Prostate gland (tissue), 2 donors: ENCODE data around the gene TUG1. TPM values are rescaled to one million over a fixed set of nuclear protein-coding genes. Genes with fewer than 3 reads are reported as not detected.

ENCODE experiments used
- DNase-seq: peaks from one replicate; pipeline ENCODE4 v3.0.0-alpha.2; 2019; ENCODE audit warnings: low spot score
- H3K27ac ChIP-seq, 2 donors: fragments of 200-600 bp; sonication (generic); 2 replicates each; pipeline ENCODE4 v1.5.1; 2017 to 2019
- H3K27me3 ChIP-seq: fragments of 200-600 bp; sonication (generic); replicated peaks from 2 replicates; pipeline ENCODE4 v1.5.1; 2019; ENCODE audit not compliant: insufficient read depth
- H3K36me3 ChIP-seq, 2 donors: fragments of 200-600 bp; sonication (generic); 1 replicate in 1 of 2; 2 replicates in 1 of 2; pipeline versions ENCODE4 v1.5.1 to v1.8.1; 2017 to 2019
- H3K4me1 ChIP-seq: fragments of 200-600 bp; sonication (generic); replicated peaks from 2 replicates; pipeline ENCODE4 v1.5.1; 2019
- H3K4me3 ChIP-seq, 2 donors: fragments of 200-600 bp; sonication (generic); 2 replicates each; pipeline ENCODE4 v1.5.1; 2017 to 2019
- H3K9me3 ChIP-seq: fragments of 200-600 bp; sonication (generic); 2 replicates; pipeline ENCODE4 v1.5.1; 2017
- POLR2A ChIP-seq: fragments of 450-650 bp; IDR thresholded peaks from one replicate; pipeline ENCODE4 v1.6.1; 2016; ENCODE audit warnings: antibody characterized with exemption, mild to moderate bottlenecking
- POLR2AphosphoS5 ChIP-seq: sonication (generic); formaldehyde crosslinking; IDR thresholded peaks from one replicate; pipeline ENCODE4 v1.6.1; 2017; ENCODE audit warnings: antibody characterized with exemption
- WGBS: methylation state at CpG from one replicate; pipeline ENCODE4 v1.1.5; 2018; 5-methylcytosine and 5-hydroxymethylcytosine counted together
- intact Hi-C: fragments of 100-400 bp; cut with DNase I; formaldehyde crosslinking; loops from one replicate; pipeline ENCODE4 v1.14.2; 2022
- total RNA-seq, 2 donors: library from RNA; depleted of rRNA; stranded (reverse); fragments of >200 nt; gene quantifications; one replicate each; pipeline ENCODE4 v1.1.0, GENCODE V29; 2016
- TF ChIP-seq, protein P1 (sequence below), 4 experiments: fragments of 200-600 bp in 2 of 4; fragments of 450-650 bp in 2 of 4; sonication (generic) in 2 of 4; IDR thresholded peaks; 1 replicate in 3 of 4; 2 replicates in 1 of 4; pipeline ENCODE4 v1.5.1; 2016 to 2019; ENCODE audit warnings: antibody characterized with exemption in 4 of 4, mild to moderate bottlenecking in 2 of 4, moderate library complexity in 2 of 4

TUG1 gene
- total RNA-seq, 2 donors from 2014 or later = 58.7 to 113 TPM

DNA sequence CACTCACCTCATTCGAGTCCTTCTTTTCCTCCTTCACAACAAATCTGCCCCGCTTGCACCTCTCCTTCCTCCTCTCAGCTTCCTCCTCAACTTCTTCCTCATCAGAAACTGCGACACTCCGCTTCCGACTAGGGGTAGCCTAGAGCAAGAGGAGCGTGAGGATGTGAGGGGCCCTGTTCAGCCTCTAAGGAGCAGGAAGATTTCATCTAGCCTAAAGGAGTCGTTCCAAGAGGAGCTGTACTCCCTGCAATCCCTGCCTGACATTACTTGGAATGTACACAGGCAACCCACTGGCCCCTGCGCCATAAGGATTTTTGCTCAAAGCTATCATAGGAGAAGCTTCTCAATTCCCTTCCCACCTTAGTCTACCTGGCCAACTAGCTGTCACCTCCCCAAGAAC lies 35.0 kb upstream of the TUG1 start:
- Histone ChIP-seq H3K36me3 (peaks cover 29 to 39% of the 10 kb centered on the region in 2 donors), H3K27me3 (no peaks in the 10 kb centered on the region), H3K27ac (no peak overlapping the region), H3K9me3 (no peaks in the 10 kb centered on the region), H3K4me1 (no peaks in the 10 kb centered on the region), H3K4me3 (no peak overlapping the region)
- WGBS = 94% methylated on average over 8 of the region's 8 CpGs
- no peak for DNase-seq
- intact Hi-C loops = no loop called here
- TF ChIP-seq, protein P1, sequence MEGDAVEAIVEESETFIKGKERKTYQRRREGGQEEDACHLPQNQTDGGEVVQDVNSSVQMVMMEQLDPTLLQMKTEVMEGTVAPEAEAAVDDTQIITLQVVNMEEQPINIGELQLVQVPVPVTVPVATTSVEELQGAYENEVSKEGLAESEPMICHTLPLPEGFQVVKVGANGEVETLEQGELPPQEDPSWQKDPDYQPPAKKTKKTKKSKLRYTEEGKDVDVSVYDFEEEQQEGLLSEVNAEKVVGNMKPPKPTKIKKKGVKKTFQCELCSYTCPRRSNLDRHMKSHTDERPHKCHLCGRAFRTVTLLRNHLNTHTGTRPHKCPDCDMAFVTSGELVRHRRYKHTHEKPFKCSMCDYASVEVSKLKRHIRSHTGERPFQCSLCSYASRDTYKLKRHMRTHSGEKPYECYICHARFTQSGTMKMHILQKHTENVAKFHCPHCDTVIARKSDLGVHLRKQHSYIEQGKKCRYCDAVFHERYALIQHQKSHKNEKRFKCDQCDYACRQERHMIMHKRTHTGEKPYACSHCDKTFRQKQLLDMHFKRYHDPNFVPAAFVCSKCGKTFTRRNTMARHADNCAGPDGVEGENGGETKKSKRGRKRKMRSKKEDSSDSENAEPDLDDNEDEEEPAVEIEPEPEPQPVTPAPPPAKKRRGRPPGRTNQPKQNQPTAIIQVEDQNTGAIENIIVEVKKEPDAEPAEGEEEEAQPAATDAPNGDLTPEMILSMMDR (IDR thresholded peaks at IDR 0.05) = no peak
- TF ChIP-seq POLR2AphosphoS5 (no peak), POLR2A (no peak)

DNA sequence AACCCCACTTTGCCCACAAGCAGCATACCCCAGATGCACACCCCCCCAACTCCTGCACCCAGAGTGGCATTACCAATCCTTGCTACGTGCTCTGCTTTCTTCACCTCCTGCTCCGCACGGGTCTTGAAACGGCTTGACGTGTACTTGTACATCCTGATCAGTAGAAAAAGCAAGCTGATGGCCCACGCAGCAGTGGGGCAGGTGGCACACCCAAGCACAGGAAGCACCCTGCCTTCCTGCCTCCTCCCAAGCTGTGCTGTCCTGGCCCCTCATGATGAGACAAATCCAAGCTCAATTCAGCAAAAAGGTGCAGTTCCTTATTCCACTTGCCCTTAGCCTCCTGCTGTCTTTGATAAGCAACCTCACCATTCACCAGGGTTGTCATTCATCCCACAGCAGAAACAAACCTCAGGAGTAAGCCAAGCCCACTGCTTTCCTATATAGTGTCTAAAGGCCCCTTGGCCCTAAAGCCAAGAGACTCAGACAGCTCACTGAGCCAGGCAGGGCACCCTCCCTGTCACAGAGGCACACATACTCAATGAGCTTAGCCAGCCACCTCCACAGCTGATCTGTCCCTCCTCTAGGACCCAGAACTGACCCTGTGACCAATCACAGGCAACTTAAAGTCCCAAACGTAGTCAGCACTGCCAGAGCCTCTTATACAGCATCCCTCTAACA lies 28.2 kb upstream of the TUG1 start:
- no peak for TF ChIP-seq POLR2A
- Histone ChIP-seq H3K9me3 (no peaks in the 10 kb centered on the region), H3K36me3 (peaks cover 24% of the 10 kb centered on the region in 2 donors), H3K4me3 (no peak overlapping the region), H3K4me1 (no peaks in the 10 kb centered on the region), H3K27me3 (no peaks in the 10 kb centered on the region), H3K27ac (no peak overlapping the region)
- DNase-seq = no peak
- WGBS = 93% methylated on average over 7 of the region's 7 CpGs
- intact Hi-C loops = loop anchor here (10.0 kb wide), 2 partner anchors 94 to 284 kb away; no protein-coding TSS in a partner anchor

DNA sequence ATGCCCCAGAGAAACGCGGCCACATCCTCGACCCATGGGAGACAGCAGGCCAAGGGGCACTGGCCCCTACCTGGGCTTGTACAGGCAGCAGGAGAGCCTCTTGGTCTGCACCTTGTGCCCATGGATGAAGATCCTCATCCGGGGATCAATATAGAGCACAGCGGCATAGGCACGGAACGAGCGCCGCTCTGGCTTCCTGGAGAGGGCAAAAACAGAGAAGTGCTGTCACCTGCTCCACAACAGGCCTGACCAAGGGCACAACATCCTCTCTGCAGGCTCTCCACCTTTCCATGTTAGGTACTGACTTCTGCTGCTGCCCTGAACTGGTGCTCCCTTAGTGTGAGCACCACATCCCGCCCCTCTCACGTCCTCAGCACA lies 27.7 kb upstream of the TUG1 start:
- intact Hi-C loops = loop anchor here (10.0 kb wide), 2 partner anchors 93 to 283 kb away; no protein-coding TSS in a partner anchor
- H3K27ac ChIP-seq = no peak overlapping the region
- H3K9me3 ChIP-seq = no peaks in the 10 kb centered on the region
- no peak for TF ChIP-seq POLR2A
- TF ChIP-seq POLR2AphosphoS5 = no peak
- TF ChIP-seq, protein P1 (IDR thresholded peaks at IDR 0.05) = no peak
- DNase-seq = no peak
- H3K4me3 ChIP-seq = no peak overlapping the region
- H3K27me3 ChIP-seq = no peaks in the 10 kb centered on the region
- no peaks in the 10 kb centered on the region for H3K4me1 ChIP-seq
- peaks cover 24% of the 10 kb centered on the region in 2 donors for H3K36me3 ChIP-seq
- WGBS = 97% methylated on average over 11 of the region's 11 CpGs

DNA sequence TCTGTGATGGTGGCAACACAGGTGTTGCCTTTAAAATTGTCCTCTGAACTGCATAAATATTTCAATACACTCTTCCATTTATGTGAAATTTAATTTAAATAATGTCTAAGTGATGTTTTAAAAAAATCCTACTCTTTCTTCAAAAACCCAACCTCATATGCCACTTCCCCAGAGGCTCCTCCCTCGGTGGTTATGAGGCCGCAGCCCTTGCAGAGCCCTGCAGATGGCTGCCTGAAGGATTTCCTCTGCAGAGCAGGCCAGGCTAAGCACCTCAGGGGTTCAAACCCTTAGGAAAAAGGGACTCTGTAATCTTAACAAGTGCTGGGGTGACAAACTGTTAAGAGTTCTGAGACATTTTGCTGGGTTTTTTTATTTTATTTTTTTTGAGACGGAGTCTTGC lies 25.7 kb upstream of the TUG1 start:
- TF ChIP-seq POLR2AphosphoS5 (no peak), POLR2A (no peak)
- TF ChIP-seq, protein P1 (IDR thresholded peaks at IDR 0.05) = no peak
- Histone ChIP-seq H3K4me1 (no peaks in the 10 kb centered on the region), H3K4me3 (no peak overlapping the region), H3K27ac (no peak overlapping the region), H3K36me3 (peaks cover 15 to 24% of the 10 kb centered on the region in 2 donors), H3K9me3 (no peaks in the 10 kb centered on the region), H3K27me3 (no peaks in the 10 kb centered on the region)
- intact Hi-C loops = loop anchor here (10.0 kb wide), 2 partner anchors 91 to 281 kb away; no protein-coding TSS in a partner anchor
- WGBS = 86% methylated on average over 3 of the region's 3 CpGs
- DNase-seq = no peak

- Histone ChIP-seq H3K36me3 (peaks cover 15 to 24% of the 10 kb centered on the region in 2 donors), H3K4me1 (no peaks in the 10 kb centered on the region), H3K27me3 (no peaks in the 10 kb centered on the region), H3K9me3 (no peaks in the 10 kb centered on the region), H3K27ac (no peak overlapping the region), H3K4me3 (no peak overlapping the region)
- TF ChIP-seq POLR2A (no peak), POLR2AphosphoS5 (no peak)
- TF ChIP-seq, protein P1 (IDR thresholded peaks at IDR 0.05) = no peak
- 96% methylated on average over 4 of the region's 4 CpGs for WGBS
- no peak for DNase-seq
- intact Hi-C loops = loop anchor here (5.0 to 10.0 kb wide), 3 partner anchors 90 to 280 kb away; no protein-coding TSS in a partner anchor
Measured at GRCh38 chr22:30944986-30945385, 24.1 kb upstream of the TUG1 start.
